Bronchial epithelial cell (primary cell): ENCODE data around the gene NR2F1. TPM values are rescaled to one million over a fixed set of nuclear protein-coding genes. Genes with fewer than 3 reads are reported as not detected.

Source experiments
- DNase-seq: peaks from one replicate; pipeline ENCODE4 v3.0.0-alpha.2; 2010; ENCODE audit warnings: low read depth
- FAIRE-seq: peaks from 2 replicates; lab custom pipeline; 2011; peaks lifted over from hg19 to GRCh38; lab: Jason Lieb, UNC
- H3K27me3 ChIP-seq: 2 replicates; pipeline ENCODE4 v1.5.1; 2011; ENCODE audit warnings: low read length; ENCODE audit not compliant: control insufficient read depth, insufficient read depth
- H3K36me3 ChIP-seq: 2 replicates; pipeline ENCODE4 v1.5.1; 2011; ENCODE audit warnings: low read length; ENCODE audit not compliant: control insufficient read depth, insufficient read depth
- H3K4me3 ChIP-seq: 2 replicates; pipeline ENCODE4 v1.5.1; 2011; ENCODE audit warnings: mild to moderate bottlenecking, low read depth, low read length, control low read depth
- total RNA-seq: library from RNA; depleted of rRNA; stranded (reverse); fragments of >200 nt; gene quantifications from 2 replicates; pipeline ENCODE4 v1.2.1, GENCODE V29; 2014
- TF ChIP-seq, protein P1 (sequence below): IDR thresholded peaks from 2 replicates; pipeline ENCODE4 v1.5.1; 2011; ENCODE audit warnings: mild to moderate bottlenecking, moderate library complexity, low read length, control low read depth, inconsistent platforms; ENCODE audit not compliant: insufficient read depth, severe bottlenecking

The NR2F1 gene
- total RNA-seq, 1 donor from 2014 or later, result 1.6 TPM

- Histone ChIP-seq H3K36me3 (no peaks in the 10 kb centered on the region), H3K27me3 (peaks cover 6% of the 10 kb centered on the region), H3K4me3 (no peak overlapping the region)
- FAIRE-seq (no peak), DNase-seq (no peak)
- TF ChIP-seq, protein P1, sequence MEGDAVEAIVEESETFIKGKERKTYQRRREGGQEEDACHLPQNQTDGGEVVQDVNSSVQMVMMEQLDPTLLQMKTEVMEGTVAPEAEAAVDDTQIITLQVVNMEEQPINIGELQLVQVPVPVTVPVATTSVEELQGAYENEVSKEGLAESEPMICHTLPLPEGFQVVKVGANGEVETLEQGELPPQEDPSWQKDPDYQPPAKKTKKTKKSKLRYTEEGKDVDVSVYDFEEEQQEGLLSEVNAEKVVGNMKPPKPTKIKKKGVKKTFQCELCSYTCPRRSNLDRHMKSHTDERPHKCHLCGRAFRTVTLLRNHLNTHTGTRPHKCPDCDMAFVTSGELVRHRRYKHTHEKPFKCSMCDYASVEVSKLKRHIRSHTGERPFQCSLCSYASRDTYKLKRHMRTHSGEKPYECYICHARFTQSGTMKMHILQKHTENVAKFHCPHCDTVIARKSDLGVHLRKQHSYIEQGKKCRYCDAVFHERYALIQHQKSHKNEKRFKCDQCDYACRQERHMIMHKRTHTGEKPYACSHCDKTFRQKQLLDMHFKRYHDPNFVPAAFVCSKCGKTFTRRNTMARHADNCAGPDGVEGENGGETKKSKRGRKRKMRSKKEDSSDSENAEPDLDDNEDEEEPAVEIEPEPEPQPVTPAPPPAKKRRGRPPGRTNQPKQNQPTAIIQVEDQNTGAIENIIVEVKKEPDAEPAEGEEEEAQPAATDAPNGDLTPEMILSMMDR, result no peak
Measured at GRCh38 chr5:93585767-93586385, 2.9 kb downstream of the NR2F1 start.

GRCh38 chr5:93586736-93587596 lies 3.9 kb downstream of the NR2F1 start:
- TF ChIP-seq, protein P1, result no peak
- no peak overlapping the region for H3K4me3 ChIP-seq
- FAIRE-seq, result no peak

DNA sequence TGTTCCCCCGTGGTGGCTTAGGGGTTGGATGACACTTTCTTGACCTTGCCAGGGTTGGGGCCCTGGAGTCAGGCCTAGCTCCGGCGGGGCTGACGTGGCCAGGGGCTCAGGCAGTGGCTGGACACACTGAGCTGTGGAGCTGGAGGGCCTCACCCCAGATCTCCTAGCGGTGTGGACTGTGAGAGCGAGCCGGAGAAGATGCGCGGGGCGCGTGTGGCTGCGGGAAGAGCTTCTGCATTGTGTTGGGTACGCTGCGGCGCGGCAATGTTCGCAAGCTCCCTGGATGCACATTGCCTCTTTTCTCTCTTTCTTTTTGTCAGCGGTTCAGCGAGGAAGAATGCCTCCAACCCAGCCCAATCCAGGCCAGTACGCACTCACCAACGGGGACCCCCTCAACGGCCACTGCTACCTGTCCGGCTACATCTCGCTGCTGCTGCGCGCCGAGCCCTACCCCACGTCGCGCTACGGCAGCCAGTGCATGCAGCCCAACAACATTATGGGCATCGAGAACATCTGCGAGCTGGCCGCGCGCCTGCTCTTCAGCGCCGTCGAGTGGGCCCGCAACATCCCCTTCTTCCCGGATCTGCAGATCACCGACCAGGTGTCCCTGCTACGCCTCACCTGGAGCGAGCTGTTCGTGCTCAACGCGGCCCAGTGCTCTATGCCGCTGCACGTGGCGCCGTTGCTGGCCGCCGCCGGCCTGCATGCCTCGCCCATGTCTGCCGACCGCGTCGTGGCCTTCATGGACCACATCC lies 4.8 kb downstream of the NR2F1 start:
- Histone ChIP-seq H3K27me3 (peaks cover 6% of the 10 kb centered on the region), H3K4me3 (no peak overlapping the region)

More at GRCh38 chr5:93586736-93587596, 3.9 kb downstream of the NR2F1 start:
- Histone ChIP-seq H3K36me3 (no peaks in the 10 kb centered on the region), H3K27me3 (peaks cover 6% of the 10 kb centered on the region)
- DNase-seq, result no peak

GRCh38 chr5:93588352-93589151 lies 5.5 kb downstream of the NR2F1 start:
- no peak for FAIRE-seq

More for the DNA sequence above, 4.8 kb downstream of the NR2F1 start:
- TF ChIP-seq, protein P1, result no peak
- DNase-seq (no peak), FAIRE-seq (no peak)
- H3K36me3 ChIP-seq, result no peaks in the 10 kb centered on the region

More at GRCh38 chr5:93588352-93589151, 5.5 kb downstream of the NR2F1 start:
- H3K4me3 ChIP-seq, result no peak overlapping the region
- peaks cover 6% of the 10 kb centered on the region for H3K27me3 ChIP-seq
- H3K36me3 ChIP-seq, result no peaks in the 10 kb centered on the region
- DNase-seq, result no peak
- TF ChIP-seq, protein P1, result no peak
